ENCODE results near the gene RHBG. TPM values are rescaled to one million over a fixed set of nuclear protein-coding genes. Genes with fewer than 3 reads are reported as not detected.

RHBG gene
- polyA plus RNA-seq, 1 experiment: not detected

GRCh38 chr1:156413391-156414246 is 44.6 kb downstream of the RHBG start:
- Histone ChIP-seq H3K27ac (ENCODE audit: low read depth, low read length) (no peak overlapping the region), H3K4me3 (ENCODE audit: low read depth, low read length) (no peak overlapping the region), H3K9me3 (ENCODE audit: control insufficient read depth, insufficient read depth, low read length) (no peaks in the 10 kb centered on the region; the same call in 1 of the 2 replicates), H3K27me3 (ENCODE audit: control insufficient read depth, insufficient read depth, low read length) (peaks cover 55% of the 10 kb centered on the region)
- DNase-seq (ENCODE audit: low read depth, low spot score): no peak
- no peak for TF ChIP-seq CTCF (IDR thresholded peaks at IDR 0.05; ENCODE audit: low read depth, low read length)
- ChIA-PET POLR2A (no interaction called here), CTCF (interaction anchor here (0.8 to 2.6 kb wide), 2 partner anchors 28 to 33 kb away, joined by 4 to 14 read pairs; no protein-coding TSS in a partner anchor)

- Histone ChIP-seq H3K27ac (ENCODE audit: low read depth, low read length) (no peak overlapping the region), H3K9me3 (ENCODE audit: control insufficient read depth, insufficient read depth, low read length) (no peaks in the 10 kb centered on the region; the same call in 1 of the 2 replicates), H3K4me3 (ENCODE audit: low read depth, low read length) (no peak overlapping the region), H3K27me3 (ENCODE audit: control insufficient read depth, insufficient read depth, low read length) (peaks cover 52% of the 10 kb centered on the region)
- DNase-seq (ENCODE audit: low read depth, low spot score): no peak
- TF ChIP-seq CTCF (IDR thresholded peaks at IDR 0.05; ENCODE audit: low read depth, low read length): no peak
- CTCF ChIA-PET: interaction anchor here (1.0 to 2.6 kb wide), 3 partner anchors 29 to 194 kb away, joined by 3 to 14 read pairs (median 3); no protein-coding TSS in a partner anchor
- POLR2A ChIA-PET: no interaction called here
These were observed 45.6 kb downstream of the RHBG start for GRCh38 chr1:156414461-156415064.

GRCh38 chr1:156416993-156417392 is 48.0 kb downstream of the RHBG start:
- no peak overlapping the region for H3K27ac ChIP-seq (ENCODE audit: low read depth, low read length)
- H3K9me3 ChIP-seq (ENCODE audit: control insufficient read depth, insufficient read depth, low read length): peaks cover 8% of the 10 kb centered on the region; the same call in 1 of the 2 replicates
- POLR2A ChIA-PET: no interaction called here
- CTCF ChIA-PET: interaction anchor here (1.6 kb wide), 1 partner anchor 31 kb away, joined by 9 read pairs; no protein-coding TSS in a partner anchor
- no peak for DNase-seq (ENCODE audit: low read depth, low spot score)
- peaks cover 64% of the 10 kb centered on the region for H3K27me3 ChIP-seq (ENCODE audit: control insufficient read depth, insufficient read depth, low read length)
- no peak overlapping the region for H3K4me3 ChIP-seq (ENCODE audit: low read depth, low read length)
- TF ChIP-seq CTCF (IDR thresholded peaks at IDR 0.05; ENCODE audit: low read depth, low read length): no peak

- Histone ChIP-seq H3K27ac (ENCODE audit: low read depth, low read length) (no peak overlapping the region), H3K4me3 (ENCODE audit: low read depth, low read length) (no peak overlapping the region), H3K27me3 (ENCODE audit: control insufficient read depth, insufficient read depth, low read length) (peaks cover 68% of the 10 kb centered on the region), H3K9me3 (ENCODE audit: control insufficient read depth, insufficient read depth, low read length) (peaks cover 8% of the 10 kb centered on the region; the same call in 1 of the 2 replicates)
- DNase-seq (ENCODE audit: low read depth, low spot score): no peak
- ChIA-PET CTCF (interaction anchor here (1.6 to 2.3 kb wide), 2 partner anchors 28 to 32 kb away, joined by 9 to 12 read pairs; no protein-coding TSS in a partner anchor), POLR2A (no interaction called here)
- no peak for TF ChIP-seq CTCF (IDR thresholded peaks at IDR 0.05; ENCODE audit: low read depth, low read length)
These were observed 48.5 kb downstream of the RHBG start for GRCh38 chr1:156417401-156418020.

Measured in AG04450 (cell line).